Vagina (tissue), 2 donors: ENCODE measurements around the gene PIK3CB. TPM values are rescaled to one million over a fixed set of nuclear protein-coding genes. Genes with fewer than 3 reads are reported as not detected.

Experiments
- DNase-seq, 2 donors: peaks; one replicate each; pipeline ENCODE4 v3.0.0-alpha.2; 2017; ENCODE audit errors: extremely low spot score in 2 of 2
- H3K27ac ChIP-seq: fragments of 200-600 bp; sonication (generic); one replicate; pipeline ENCODE4 v1.5.1; 2019
- H3K27me3 ChIP-seq: fragments of 200-600 bp; sonication (generic); one replicate; pipeline ENCODE4 v1.5.1; 2019
- H3K36me3 ChIP-seq, 2 donors: fragments of 200-600 bp; sonication (generic); one replicate each; pipeline ENCODE4 v1.5.1; 2017 to 2019
- H3K4me1 ChIP-seq: fragments of 200-600 bp; sonication (generic); one replicate; pipeline ENCODE4 v1.5.1; 2019
- H3K4me3 ChIP-seq, 2 donors: fragments of 200-600 bp; sonication (generic); 1 replicate in 1 of 2; 2 replicates in 1 of 2; pipeline ENCODE4 v1.5.1; 2016 to 2019
- H3K9me3 ChIP-seq: fragments of 200-600 bp; sonication (generic); one replicate; pipeline ENCODE4 v1.5.1; 2019
- CTCF ChIP-seq, 3 experiments: fragments of 450-650 bp in 2 of 3; fragments of 200-600 bp in 1 of 3; sonication (generic) in 1 of 3; IDR thresholded peaks; one replicate each; pipeline ENCODE4 v1.5.1; 2017 to 2019; ENCODE audit warnings: antibody characterized with exemption in 3 of 3, mild to moderate bottlenecking in 2 of 3, moderate library complexity in 2 of 3
- POLR2A ChIP-seq, 2 donors: fragments of 450-650 bp; IDR thresholded peaks; one replicate each; pipeline ENCODE4 v1.6.1; 2017; ENCODE audit warnings: antibody characterized with exemption in 2 of 2, mild to moderate bottlenecking in 2 of 2, moderate library complexity in 2 of 2
- POLR2AphosphoS5 ChIP-seq, 2 donors: sonication (generic); formaldehyde crosslinking; IDR thresholded peaks; one replicate each; pipeline ENCODE4 v1.9.0; 2017; ENCODE audit warnings: antibody characterized with exemption in 2 of 2, mild to moderate bottlenecking in 2 of 2, low read depth in 1 of 2; ENCODE audit not compliant: insufficient read depth in 1 of 2
- intact Hi-C: fragments of 100-400 bp; cut with DNase I; formaldehyde crosslinking; loops from one replicate; pipeline ENCODE4 v1.15.1; 2023
- total RNA-seq: library from RNA; depleted of rRNA; stranded (reverse); fragments of >200 nt; gene quantifications from one replicate; pipeline ENCODE4 v1.2.3, GENCODE V29; 2016

The PIK3CB gene
- total RNA-seq, 1 donor from 2014 or later, result 31.9 TPM

DNA sequence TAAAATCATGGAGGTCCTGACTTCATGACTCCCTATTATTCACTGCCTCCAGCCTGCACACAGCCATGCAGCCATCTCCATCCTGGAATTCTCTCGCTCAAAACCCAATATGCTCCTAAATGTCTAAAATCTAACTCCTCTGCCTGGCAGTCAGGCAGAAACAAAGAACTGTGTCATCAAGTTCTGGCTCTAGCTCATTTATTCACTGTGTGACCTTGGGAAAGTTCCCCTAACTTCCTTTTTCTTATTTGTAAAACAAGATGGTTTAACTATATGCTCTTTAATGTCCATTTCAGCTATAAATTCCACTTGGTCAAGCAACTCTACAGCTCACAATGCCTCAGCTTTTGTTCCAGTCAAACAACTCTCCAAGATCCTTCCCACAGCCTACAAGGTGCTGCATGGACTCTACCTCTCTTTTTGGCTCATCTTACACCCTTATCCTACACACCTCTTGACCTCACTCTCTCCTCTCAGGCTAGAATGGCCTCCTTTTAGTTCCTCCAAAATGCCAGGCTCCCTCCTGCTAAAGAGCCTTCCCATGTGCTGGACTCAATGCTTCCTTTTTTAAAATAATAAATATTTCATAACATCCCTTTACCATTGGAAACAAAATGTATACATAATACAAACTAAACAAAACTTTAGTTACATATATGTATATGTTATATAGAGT lies 16.4 kb downstream of the PIK3CB start:
- Histone ChIP-seq H3K9me3 (no peaks in the 10 kb centered on the region), H3K27me3 (no peaks in the 10 kb centered on the region), H3K4me3 (no peak overlapping the region), H3K4me1 (peaks cover 8% of the 10 kb centered on the region), H3K36me3 (no peaks in the 10 kb centered on the region), H3K27ac (no peak overlapping the region)
- intact Hi-C loops, result no loop called here
- no peak for TF ChIP-seq POLR2A (IDR thresholded peaks at IDR 0.05)
- TF ChIP-seq POLR2AphosphoS5 (IDR thresholded peaks at IDR 0.05; ENCODE audit: insufficient read depth in 1 of 2, low read depth in 1 of 2), result no peak
- TF ChIP-seq CTCF (IDR thresholded peaks at IDR 0.05), result no peak
- DNase-seq, result no peak

DNA sequence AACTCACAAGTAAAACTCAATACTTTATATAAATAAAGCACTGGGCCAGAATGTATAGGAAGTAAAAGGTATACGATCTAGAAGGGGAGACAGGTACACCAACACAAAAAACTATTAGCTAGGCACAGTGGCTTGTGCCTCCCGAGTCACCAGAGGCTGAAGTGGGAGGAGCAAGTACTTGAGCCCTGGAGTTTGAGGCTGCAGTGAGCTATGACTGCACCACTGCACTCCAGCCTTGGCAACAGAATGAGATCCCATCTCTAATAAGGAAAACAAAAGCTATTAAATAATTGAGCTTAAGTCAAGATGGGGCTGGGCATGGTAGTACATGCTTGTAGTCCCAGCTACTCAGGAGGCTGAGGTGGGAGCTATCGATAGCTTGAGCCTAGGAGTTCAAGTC lies 17.0 kb downstream of the PIK3CB start:
- no peak overlapping the region for H3K4me3 ChIP-seq
- peaks cover 8% of the 10 kb centered on the region for H3K4me1 ChIP-seq
- H3K27ac ChIP-seq, result no peak overlapping the region
- intact Hi-C loops, result no loop called here
- DNase-seq, result no peak
- no peaks in the 10 kb centered on the region for H3K27me3 ChIP-seq
- no peaks in the 10 kb centered on the region for H3K36me3 ChIP-seq
- H3K9me3 ChIP-seq, result no peaks in the 10 kb centered on the region
- TF ChIP-seq POLR2AphosphoS5 (IDR thresholded peaks at IDR 0.05; ENCODE audit: insufficient read depth in 1 of 2, low read depth in 1 of 2) (no peak), POLR2A (IDR thresholded peaks at IDR 0.05) (no peak), CTCF (IDR thresholded peaks at IDR 0.05) (no peak)

DNA sequence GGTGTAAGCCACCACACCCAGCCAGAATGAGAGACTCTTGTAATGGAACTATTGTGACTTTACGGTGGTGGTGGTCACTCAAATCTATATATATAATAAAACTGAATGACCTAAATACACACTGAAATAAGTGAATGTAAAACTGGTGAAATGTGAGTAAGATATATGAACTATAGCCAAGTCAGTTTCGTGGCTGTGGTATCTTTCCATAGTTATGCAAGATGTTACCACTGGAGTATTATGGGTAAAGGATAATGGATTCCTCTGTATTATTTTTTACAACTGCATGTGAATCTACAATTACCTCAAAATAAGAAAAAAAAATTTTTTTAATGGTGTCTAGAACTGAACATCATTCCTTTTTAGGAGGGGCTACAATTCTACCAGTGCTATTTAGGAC lies 21.9 kb downstream of the PIK3CB start:
- TF ChIP-seq POLR2A (IDR thresholded peaks at IDR 0.05), result no peak
- no peak for TF ChIP-seq POLR2AphosphoS5 (IDR thresholded peaks at IDR 0.05; ENCODE audit: insufficient read depth in 1 of 2, low read depth in 1 of 2)
- no peak for TF ChIP-seq CTCF (IDR thresholded peaks at IDR 0.05)

DNA sequence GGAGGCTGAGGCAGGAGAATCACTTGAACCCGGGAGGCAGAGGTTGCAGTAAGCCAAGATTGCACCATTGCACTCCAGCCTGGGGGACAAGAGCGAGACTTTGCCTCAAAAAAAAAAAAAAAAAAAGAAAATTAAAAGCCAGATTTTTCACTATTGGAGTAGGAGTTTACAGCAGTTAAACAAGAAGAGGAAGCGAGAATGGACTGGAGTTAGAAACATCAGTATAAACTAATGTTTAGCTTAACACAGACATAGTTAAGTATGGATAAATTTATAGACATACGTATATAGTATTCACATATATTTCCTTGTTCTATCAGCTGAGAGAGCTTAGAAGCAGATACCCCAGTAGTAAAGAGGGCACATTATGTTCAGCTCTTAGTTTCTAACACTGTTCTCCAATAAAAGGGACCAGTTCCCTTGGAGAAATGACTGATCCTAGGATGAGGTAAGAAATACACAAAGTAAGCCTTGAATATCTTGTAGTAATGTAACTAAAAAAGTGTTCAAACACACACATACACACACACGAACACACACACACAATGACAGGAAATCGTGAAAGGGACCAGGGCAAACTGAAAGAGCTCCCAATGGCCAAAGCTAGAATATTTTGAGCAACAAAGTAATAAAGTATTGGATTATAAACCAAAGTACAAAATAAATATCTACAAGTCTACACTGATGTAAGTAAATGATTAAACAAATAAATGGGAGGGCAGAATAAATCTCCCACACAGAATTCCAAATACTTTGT lies 25.1 kb downstream of the PIK3CB start:
- Histone ChIP-seq H3K36me3 (no peaks in the 10 kb centered on the region), H3K9me3 (no peaks in the 10 kb centered on the region), H3K4me3 (no peak overlapping the region), H3K27ac (no peak overlapping the region), H3K27me3 (no peaks in the 10 kb centered on the region), H3K4me1 (no peaks in the 10 kb centered on the region)
- no peak for DNase-seq
- intact Hi-C loops, result no loop called here
- TF ChIP-seq CTCF (IDR thresholded peaks at IDR 0.05) (no peak), POLR2AphosphoS5 (IDR thresholded peaks at IDR 0.05; ENCODE audit: insufficient read depth in 1 of 2, low read depth in 1 of 2) (no peak), POLR2A (IDR thresholded peaks at IDR 0.05) (no peak)

More for the DNA sequence above, 21.9 kb downstream of the PIK3CB start:
- Histone ChIP-seq H3K27me3 (no peaks in the 10 kb centered on the region), H3K4me3 (no peak overlapping the region), H3K9me3 (no peaks in the 10 kb centered on the region), H3K36me3 (no peaks in the 10 kb centered on the region), H3K27ac (no peak overlapping the region), H3K4me1 (peaks cover under 1% of the 10 kb centered on the region)
- intact Hi-C loops, result no loop called here
- DNase-seq, result no peak
